Right atrium auricular region (tissue), 2 donors: ENCODE data around the gene TTC24. TPM values are rescaled to one million over a fixed set of nuclear protein-coding genes. Genes with fewer than 3 reads are reported as not detected.
"Not testable (repeated sequence)": the region's sequence is repeated elsewhere in the genome, so short reads cannot be mapped to it uniquely, and the experiment has no call there.

Experiments used
- DNase-seq: peaks from one replicate; pipeline ENCODE4 v3.0.0-alpha.2; 2019; ENCODE audit warnings: low spot score
- H3K27ac ChIP-seq, 2 donors: fragments of 200-600 bp; sonication (generic); 1 replicate in 1 of 2; 2 replicates in 1 of 2; pipeline ENCODE4 v1.5.1; 2016 to 2019
- H3K27me3 ChIP-seq, 2 donors: fragments of 200-600 bp; sonication (generic); one replicate each; pipeline versions ENCODE4 v1.5.1 to v1.6.0; 2017 to 2019
- H3K36me3 ChIP-seq: fragments of 200-600 bp; sonication (generic); one replicate; pipeline ENCODE4 v1.5.1; 2016
- H3K4me1 ChIP-seq, 2 donors: fragments of 200-600 bp; sonication (generic); one replicate each; pipeline versions ENCODE4 v1.5.1 to v1.6.0; 2017 to 2019
- H3K4me3 ChIP-seq, 2 donors: fragments of 200-600 bp; sonication (generic); 1 replicate in 1 of 2; 2 replicates in 1 of 2; pipeline ENCODE4 v1.5.1; 2017 to 2019; ENCODE audit warnings: mild to moderate bottlenecking in 1 of 2, moderate library complexity in 1 of 2
- H3K9me3 ChIP-seq, 2 donors: fragments of 200-600 bp; sonication (generic); one replicate each; pipeline ENCODE4 v1.5.1; 2019
- total RNA-seq, 2 donors: library from RNA; depleted of rRNA; stranded (reverse); fragments of >200 nt; gene quantifications; one replicate each; pipeline ENCODE4 v1.1.0, GENCODE V29; 2016
- TF ChIP-seq, protein P1 (sequence below), 2 donors: fragments of 200-600 bp; sonication (generic); IDR thresholded peaks; one replicate each; pipeline ENCODE4 v1.5.1; 2019; ENCODE audit warnings: antibody characterized with exemption in 2 of 2

TTC24 gene
- total RNA-seq, 2 donors from 2014 or later: not detected

GRCh38 chr1:156624814-156625435 lies 45.4 kb downstream of the TTC24 start:
- Histone ChIP-seq H3K4me1 (peaks cover 0 to 28% of the 10 kb centered on the region in 2 donors), H3K27ac (peak overlapping the region; percentile 53 to 55), H3K27me3 (peaks cover 8 to 25% of the 10 kb centered on the region in 2 donors), H3K4me3 (peak overlapping the region; percentile 23 to 50), H3K36me3 (no peaks in the 10 kb centered on the region), H3K9me3 (no peaks in the 10 kb centered on the region)
- TF ChIP-seq, protein P1, sequence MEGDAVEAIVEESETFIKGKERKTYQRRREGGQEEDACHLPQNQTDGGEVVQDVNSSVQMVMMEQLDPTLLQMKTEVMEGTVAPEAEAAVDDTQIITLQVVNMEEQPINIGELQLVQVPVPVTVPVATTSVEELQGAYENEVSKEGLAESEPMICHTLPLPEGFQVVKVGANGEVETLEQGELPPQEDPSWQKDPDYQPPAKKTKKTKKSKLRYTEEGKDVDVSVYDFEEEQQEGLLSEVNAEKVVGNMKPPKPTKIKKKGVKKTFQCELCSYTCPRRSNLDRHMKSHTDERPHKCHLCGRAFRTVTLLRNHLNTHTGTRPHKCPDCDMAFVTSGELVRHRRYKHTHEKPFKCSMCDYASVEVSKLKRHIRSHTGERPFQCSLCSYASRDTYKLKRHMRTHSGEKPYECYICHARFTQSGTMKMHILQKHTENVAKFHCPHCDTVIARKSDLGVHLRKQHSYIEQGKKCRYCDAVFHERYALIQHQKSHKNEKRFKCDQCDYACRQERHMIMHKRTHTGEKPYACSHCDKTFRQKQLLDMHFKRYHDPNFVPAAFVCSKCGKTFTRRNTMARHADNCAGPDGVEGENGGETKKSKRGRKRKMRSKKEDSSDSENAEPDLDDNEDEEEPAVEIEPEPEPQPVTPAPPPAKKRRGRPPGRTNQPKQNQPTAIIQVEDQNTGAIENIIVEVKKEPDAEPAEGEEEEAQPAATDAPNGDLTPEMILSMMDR (IDR thresholded peaks at IDR 0.05): no peak
- DNase-seq: no peak

GRCh38 chr1:156625436-156626078 lies 46.0 kb downstream of the TTC24 start:
- Histone ChIP-seq H3K9me3 (no peaks in the 10 kb centered on the region), H3K27me3 (peaks cover 8 to 25% of the 10 kb centered on the region in 2 donors), H3K27ac (peak overlapping the region; percentile 53 to 55), H3K4me1 (peaks cover 0 to 28% of the 10 kb centered on the region in 2 donors), H3K36me3 (no peaks in the 10 kb centered on the region), H3K4me3 (peak overlapping the region; percentile 23 to 50)
- DNase-seq: no peak
- TF ChIP-seq, protein P1 (IDR thresholded peaks at IDR 0.05): peak; percentile 64 to 86

DNA sequence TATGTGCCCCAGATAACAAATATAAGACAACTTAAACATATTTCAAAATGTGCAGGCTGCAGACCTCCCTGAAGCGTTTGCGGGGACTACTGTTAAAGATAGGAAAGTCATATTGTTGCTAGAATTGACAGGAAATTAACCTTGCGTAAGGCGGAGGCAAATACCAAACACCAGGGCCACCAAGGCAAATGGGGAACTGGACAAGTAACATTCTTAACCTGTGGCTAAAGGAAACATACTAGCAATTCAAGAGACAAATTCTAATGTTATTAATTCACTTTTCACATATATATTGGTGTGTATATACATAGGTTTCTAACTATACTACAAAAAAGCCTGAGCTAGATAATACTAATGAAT lies 46.5 kb downstream of the TTC24 start:
- TF ChIP-seq, protein P1 (IDR thresholded peaks at IDR 0.05): peak in 1 of 2 donors; percentile 7
- peaks cover 0 to 28% of the 10 kb centered on the region in 2 donors for H3K4me1 ChIP-seq
- H3K27me3 ChIP-seq: peaks cover 8 to 25% of the 10 kb centered on the region in 2 donors
- H3K4me3 ChIP-seq: peak overlapping the region in 1 of 2 donors; percentile 50
- no peak for DNase-seq
- H3K9me3 ChIP-seq: no peaks in the 10 kb centered on the region
- H3K27ac ChIP-seq: no peak overlapping the region
- no peaks in the 10 kb centered on the region for H3K36me3 ChIP-seq

DNA sequence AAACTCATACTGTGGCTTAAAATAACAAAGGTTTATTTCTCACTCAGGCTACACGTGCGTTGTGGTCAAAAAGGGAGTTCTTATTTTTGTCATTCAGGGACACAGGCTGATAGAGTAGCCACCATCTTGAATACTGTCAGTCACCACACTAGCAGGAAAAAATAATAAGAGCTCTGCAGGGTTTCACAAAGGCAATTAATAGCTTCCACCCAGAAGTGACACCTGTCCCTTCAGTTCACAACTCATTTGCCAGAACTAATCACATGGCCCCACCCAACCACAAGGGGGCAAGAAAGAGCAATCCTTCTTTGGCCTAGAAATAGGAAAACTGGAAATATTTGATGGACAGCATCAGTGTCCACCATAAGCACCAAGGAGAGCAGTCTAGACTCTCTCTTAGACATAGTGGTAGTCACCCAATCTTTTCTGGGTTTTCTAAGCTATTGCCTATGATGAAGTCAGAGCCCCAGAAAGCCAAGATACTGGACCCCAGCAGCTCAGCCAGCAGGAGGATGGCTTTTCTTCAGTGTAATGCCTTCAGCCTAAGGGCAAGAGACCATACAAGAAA lies 47.9 kb downstream of the TTC24 start:
- TF ChIP-seq, protein P1 (IDR thresholded peaks at IDR 0.05): peak; percentile 59 to 72
- Histone ChIP-seq H3K27ac (no peak overlapping the region), H3K4me1 (peaks cover 0 to 28% of the 10 kb centered on the region in 2 donors), H3K27me3 (peaks cover 8 to 25% of the 10 kb centered on the region in 2 donors), H3K36me3 (no peaks in the 10 kb centered on the region), H3K9me3 (no peaks in the 10 kb centered on the region), H3K4me3 (no peak overlapping the region)
- no peak for DNase-seq

DNA sequence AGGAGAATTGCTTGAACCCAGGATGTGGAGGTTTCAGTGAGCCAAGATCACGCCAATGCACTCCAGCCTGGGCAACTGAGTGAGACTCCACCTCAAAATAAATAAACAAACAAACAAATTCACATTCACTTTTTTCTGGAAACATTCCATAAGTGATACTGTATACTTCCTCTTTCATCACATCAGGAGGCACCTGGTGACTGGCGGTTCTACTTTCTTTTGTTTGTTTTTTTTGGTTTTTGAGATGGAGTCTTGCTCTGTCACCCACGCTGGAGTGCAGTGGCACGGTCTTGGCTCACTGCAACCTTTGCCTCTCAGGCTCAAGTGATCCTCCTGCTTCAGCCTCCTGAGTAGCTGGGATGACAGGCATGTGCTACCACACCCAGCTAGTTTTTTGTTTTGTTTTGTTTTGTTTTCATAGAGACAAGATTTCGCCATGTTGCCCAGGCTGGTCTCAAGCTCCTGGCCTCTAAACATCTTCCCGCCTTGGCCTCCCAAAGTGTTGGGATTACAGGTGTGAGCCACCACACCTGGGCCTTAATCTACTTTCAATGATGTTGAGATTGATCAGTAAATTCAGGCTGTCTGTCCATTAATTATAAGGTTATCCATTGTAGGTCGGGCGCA lies 50.4 kb downstream of the TTC24 start:
- TF ChIP-seq, protein P1 (IDR thresholded peaks at IDR 0.05): no peak
- Histone ChIP-seq H3K27me3 (peaks cover 3 to 15% of the 10 kb centered on the region in 2 donors), H3K9me3 (no peaks in the 10 kb centered on the region), H3K4me3 (no peak overlapping the region), H3K27ac (no peak overlapping the region), H3K4me1 (peaks cover 0 to 11% of the 10 kb centered on the region in 2 donors), H3K36me3 (no peaks in the 10 kb centered on the region)
- no peak for DNase-seq

DNA sequence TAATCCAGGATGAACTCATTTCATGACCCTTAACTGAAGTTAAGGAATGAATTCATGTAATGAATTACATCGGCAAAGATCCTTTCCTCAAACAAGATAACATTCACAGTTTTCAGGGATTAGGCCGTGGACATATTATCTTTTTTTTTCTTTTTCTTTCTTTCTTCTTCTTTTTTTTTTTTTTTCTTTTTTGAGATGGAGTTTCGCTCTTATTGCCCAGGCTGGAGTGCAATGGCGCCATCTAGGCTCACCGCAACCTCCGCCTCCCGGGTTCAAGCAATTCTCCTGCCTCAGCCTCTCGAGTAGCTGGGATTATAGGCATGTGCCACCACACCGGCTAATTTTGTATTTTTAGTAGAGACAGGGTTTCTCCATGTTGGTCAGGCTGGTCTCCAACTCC lies 51.6 kb downstream of the TTC24 start:
- H3K36me3 ChIP-seq, H3K4me1 ChIP-seq, H3K27me3 ChIP-seq, H3K27ac ChIP-seq, H3K9me3 ChIP-seq, H3K4me3 ChIP-seq, DNase-seq: not testable (repeated sequence)
